K562 (cell line): ENCODE results near the gene MCEE. TPM values are rescaled to one million over a fixed set of nuclear protein-coding genes. Genes with fewer than 3 reads are reported as not detected.

Experiments
- FOSL1 ChIP-seq: fragments of 200-800 bp; sonication (Bioruptor generic); conservative IDR thresholded peaks from 2 replicates; pipeline ENCODE4 v1.6.1; 2016; ENCODE audit warnings: missing genetic modification characterization, missing compliant biosample characterization
- MGA ChIP-seq: fragments of 450-650 bp; IDR thresholded peaks from 2 replicates; pipeline ENCODE4 v1.6.1; 2016; ENCODE audit warnings: mild to moderate bottlenecking, moderate library complexity
- PML ChIP-seq: IDR thresholded peaks from 2 replicates; pipeline ENCODE4 v1.6.1; 2012; ENCODE audit warnings: low read length, inconsistent platforms
- PPARD ChIP-seq: fragments of 250-450 bp; sonication (Bioruptor Pico); IDR thresholded peaks from 2 replicates; pipeline ENCODE4 v1.8.0; 2022; ENCODE audit warnings: inconsistent platforms, mild to moderate bottlenecking, moderate library complexity
- SAP30 ChIP-seq: fragments of 200-600 bp; sonication (generic); IDR thresholded peaks from 2 replicates; pipeline ENCODE4 v1.6.1; 2012; ENCODE audit warnings: borderline replicate concordance, low read depth, mild to moderate bottlenecking, moderate library complexity, low read length, control low read depth, inconsistent platforms; ENCODE audit not compliant: insufficient read depth, poor library complexity, severe bottlenecking
- TCF7 ChIP-seq: sonication (generic); IDR thresholded peaks from 2 replicates; pipeline ENCODE4 v1.6.1; 2016; ENCODE audit warnings: antibody characterized with exemption, borderline replicate concordance
- polyA plus RNA-seq, 8 experiments: library from polyadenylated mRNA; depleted of rRNA in 4 of 8; stranded (reverse) in 5 of 8; unstranded in 3 of 8; fragments of >200 nt; fragmentation: Nextera tagmentation in 2 of 8; fragmentation: Illumina TruSeq in 1 of 8; extraction: Ambion mirVana in 2 of 8; extraction: Trizol in 1 of 8; gene quantifications; 2 replicates each; pipeline versions ENCODE4 v1.2.1 to v1.2.3, GENCODE V29; 2011 to 2014; ENCODE audit warnings: inconsistent platforms in 1 of 8, missing spikeins in 1 of 8
- total RNA-seq, 7 experiments: library from RNA; depleted of rRNA in 6 of 7; stranded (reverse); fragments of >200 nt in 6 of 7; fragmentation: Illumina TruSeq in 2 of 7; extraction: Trizol in 2 of 7; gene quantifications; 2 replicates each; pipeline versions ENCODE4 v1.2.1 to v1.2.3, GENCODE V29; 2011 to 2021; ENCODE audit warnings: low replicate concordance in 1 of 7
- TF ChIP-seq, protein P1 (sequence below), 2 experiments: fragments of 450-650 bp; conservative IDR thresholded peaks; 2 replicates each; pipeline ENCODE4 v1.6.1; 2017; ENCODE audit warnings: mild to moderate bottlenecking in 2 of 2, moderate library complexity in 2 of 2
- TF ChIP-seq, protein P2 (sequence below): fragments of 450-650 bp; formaldehyde crosslinking; conservative IDR thresholded peaks from 2 replicates; pipeline ENCODE4 v1.4.0; 2022; ENCODE audit warnings: mild to moderate bottlenecking, missing genetic modification characterization
- TF ChIP-seq, protein P3 (sequence below): sonication (generic); formaldehyde crosslinking; IDR thresholded peaks from 2 replicates; pipeline ENCODE4 v1.8.1; 2023; ENCODE audit warnings: mild to moderate bottlenecking, missing genetic modification reagents

MCEE gene
- total and polyA plus RNA-seq, 9 of the 15 experiments (the other 6 are each of a cell fraction or from before 2014, with no cell fraction given), result 15.6 to 49.1 (median 24.5) TPM

- TF ChIP-seq MGA (peak; percentile 61), SAP30 (peak; percentile 96), PPARD (CRISPR knock-in tag) (no peak), PML (peak; percentile 65; the same call in 1 of the 2 replicates), TCF7 (peak; percentile 26; the same call in 1 of the 2 replicates), FOSL1 (peak; percentile 31; the same call in 1 of the 2 replicates)
- TF ChIP-seq, protein P1, sequence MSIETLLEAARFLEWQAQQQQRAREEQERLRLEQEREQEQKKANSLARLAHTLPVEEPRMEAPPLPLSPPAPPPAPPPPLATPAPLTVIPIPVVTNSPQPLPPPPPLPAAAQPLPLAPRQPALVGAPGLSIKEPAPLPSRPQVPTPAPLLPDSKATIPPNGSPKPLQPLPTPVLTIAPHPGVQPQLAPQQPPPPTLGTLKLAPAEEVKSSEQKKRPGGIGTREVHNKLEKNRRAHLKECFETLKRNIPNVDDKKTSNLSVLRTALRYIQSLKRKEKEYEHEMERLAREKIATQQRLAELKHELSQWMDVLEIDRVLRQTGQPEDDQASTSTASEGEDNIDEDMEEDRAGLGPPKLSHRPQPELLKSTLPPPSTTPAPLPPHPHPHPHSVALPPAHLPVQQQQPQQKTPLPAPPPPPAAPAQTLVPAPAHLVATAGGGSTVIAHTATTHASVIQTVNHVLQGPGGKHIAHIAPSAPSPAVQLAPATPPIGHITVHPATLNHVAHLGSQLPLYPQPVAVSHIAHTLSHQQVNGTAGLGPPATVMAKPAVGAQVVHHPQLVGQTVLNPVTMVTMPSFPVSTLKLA (conservative IDR thresholded peaks at IDR 0.05), result peak; percentile 92 to 98
- TF ChIP-seq, protein P2, sequence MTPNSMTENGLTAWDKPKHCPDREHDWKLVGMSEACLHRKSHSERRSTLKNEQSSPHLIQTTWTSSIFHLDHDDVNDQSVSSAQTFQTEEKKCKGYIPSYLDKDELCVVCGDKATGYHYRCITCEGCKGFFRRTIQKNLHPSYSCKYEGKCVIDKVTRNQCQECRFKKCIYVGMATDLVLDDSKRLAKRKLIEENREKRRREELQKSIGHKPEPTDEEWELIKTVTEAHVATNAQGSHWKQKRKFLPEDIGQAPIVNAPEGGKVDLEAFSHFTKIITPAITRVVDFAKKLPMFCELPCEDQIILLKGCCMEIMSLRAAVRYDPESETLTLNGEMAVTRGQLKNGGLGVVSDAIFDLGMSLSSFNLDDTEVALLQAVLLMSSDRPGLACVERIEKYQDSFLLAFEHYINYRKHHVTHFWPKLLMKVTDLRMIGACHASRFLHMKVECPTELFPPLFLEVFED (CRISPR knock-in tag), result no peak
- TF ChIP-seq, protein P3, sequence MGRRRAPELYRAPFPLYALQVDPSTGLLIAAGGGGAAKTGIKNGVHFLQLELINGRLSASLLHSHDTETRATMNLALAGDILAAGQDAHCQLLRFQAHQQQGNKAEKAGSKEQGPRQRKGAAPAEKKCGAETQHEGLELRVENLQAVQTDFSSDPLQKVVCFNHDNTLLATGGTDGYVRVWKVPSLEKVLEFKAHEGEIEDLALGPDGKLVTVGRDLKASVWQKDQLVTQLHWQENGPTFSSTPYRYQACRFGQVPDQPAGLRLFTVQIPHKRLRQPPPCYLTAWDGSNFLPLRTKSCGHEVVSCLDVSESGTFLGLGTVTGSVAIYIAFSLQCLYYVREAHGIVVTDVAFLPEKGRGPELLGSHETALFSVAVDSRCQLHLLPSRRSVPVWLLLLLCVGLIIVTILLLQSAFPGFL (CRISPR knock-in tag), result peak; percentile 87; the same call in 1 of the 2 replicates
Observed at GRCh38 chr2:71130152-71130904, at the start of gene MCEE, which contains the start of gene MPHOSPH10 (continued).
